Neural cell (in vitro differentiated cells): ENCODE measurements around the gene SLC43A3.

Source experiments
- CTCF ChIP-seq: fragments of 450-650 bp; IDR thresholded peaks from 2 replicates; pipeline ENCODE4 v1.5.1; 2014; ENCODE audit warnings: antibody characterized with exemption, mild to moderate bottlenecking, moderate library complexity; ENCODE audit not compliant: poor library complexity, severe bottlenecking
- EP300 ChIP-seq: fragments of 450-650 bp; conservative IDR thresholded peaks from 2 replicates; pipeline ENCODE4 v1.6.1; 2014; ENCODE audit warnings: antibody characterized with exemption, mild to moderate bottlenecking, moderate library complexity; ENCODE audit not compliant: poor library complexity, severe bottlenecking
- EZH2 ChIP-seq: fragments of 200-600, 300-800 bp; shearing (Covaris generic), sonication (generic); IDR thresholded peaks from 2 replicates; pipeline ENCODE4 v1.6.1; 2014; ENCODE audit warnings: antibody characterized with exemption, low read length, borderline replicate concordance, mild to moderate bottlenecking; ENCODE audit not compliant: insufficient read depth, poor library complexity, severe bottlenecking
- POLR2AphosphoS5 ChIP-seq: IDR thresholded peaks from 2 replicates; pipeline ENCODE4 v1.6.1; 2012
- RAD21 ChIP-seq: fragments of 450-650 bp; conservative IDR thresholded peaks from 2 replicates; pipeline ENCODE4 v1.6.1; 2014; ENCODE audit warnings: antibody characterized with exemption, mild to moderate bottlenecking, moderate library complexity
- REST ChIP-seq: IDR thresholded peaks from 2 replicates; pipeline ENCODE4 v1.6.1; 2012; ENCODE audit warnings: borderline replicate concordance
- TAF1 ChIP-seq: IDR thresholded peaks from 2 replicates; pipeline ENCODE4 v1.6.1; 2012; ENCODE audit warnings: low read depth

GRCh38 chr11:57453543-57454177 is 26.7 kb upstream of the SLC43A3 start:
- TF ChIP-seq CTCF (no peak), EP300 (no peak), RAD21 (no peak), TAF1 (no peak), POLR2AphosphoS5 (no peak), EZH2 (no peak), REST (no peak)
